ENCODE results near the gene PCP4. TPM values are rescaled to one million over a fixed set of nuclear protein-coding genes. Genes with fewer than 3 reads are reported as not detected.

The PCP4 gene
- total RNA-seq, 3 donors from 2014 or later, result 1.4 to 23.6 (median 3.9) TPM

- H3K4me1 ChIP-seq (ENCODE audit: low read depth), result no peaks in the 10 kb centered on the region
- H3K4me3 ChIP-seq, result no peak overlapping the region
- DNase-seq (no peak), ATAC-seq (no peak)
- H3K9me3 ChIP-seq, result no peaks in the 10 kb centered on the region
- intact Hi-C loops (cut with DNase I, micrococcal nuclease), result no loop called here
- TF ChIP-seq CTCF (IDR thresholded peaks at IDR 0.05), result no peak
- H3K36me3 ChIP-seq (ENCODE audit: low read depth), result no peaks in the 10 kb centered on the region
Observed at GRCh38 chr21:39852021-39852721, 15.1 kb upstream of the PCP4 start.

GRCh38 chr21:39852726-39853500, 14.3 kb upstream of the PCP4 start:
- no peak overlapping the region for H3K4me3 ChIP-seq
- no peak for DNase-seq
- TF ChIP-seq CTCF (IDR thresholded peaks at IDR 0.05), result no peak
- no peaks in the 10 kb centered on the region for H3K36me3 ChIP-seq (ENCODE audit: low read depth)
- no peak for ATAC-seq
- H3K9me3 ChIP-seq, result no peaks in the 10 kb centered on the region
- no peaks in the 10 kb centered on the region for H3K4me1 ChIP-seq (ENCODE audit: low read depth)
- intact Hi-C loops (cut with DNase I, micrococcal nuclease), result no loop called here

GRCh38 chr21:39854572-39854971, 12.7 kb upstream of the PCP4 start:
- no peak overlapping the region for H3K4me3 ChIP-seq
- DNase-seq (no peak), ATAC-seq (no peak)
- no peak for TF ChIP-seq CTCF (IDR thresholded peaks at IDR 0.05)
- no peaks in the 10 kb centered on the region for H3K36me3 ChIP-seq (ENCODE audit: low read depth)
- H3K9me3 ChIP-seq, result no peaks in the 10 kb centered on the region
- intact Hi-C loops (cut with DNase I, micrococcal nuclease), result no loop called here
- no peaks in the 10 kb centered on the region for H3K4me1 ChIP-seq (ENCODE audit: low read depth)

GRCh38 chr21:39855595-39855994, 11.6 kb upstream of the PCP4 start:
- intact Hi-C loops (cut with DNase I, micrococcal nuclease), result no loop called here
- H3K36me3 ChIP-seq (ENCODE audit: low read depth), result no peaks in the 10 kb centered on the region
- H3K4me3 ChIP-seq, result no peak overlapping the region
- no peak for DNase-seq
- ATAC-seq, result no peak
- no peak for TF ChIP-seq CTCF (IDR thresholded peaks at IDR 0.05)
- no peaks in the 10 kb centered on the region for H3K9me3 ChIP-seq
- H3K4me1 ChIP-seq (ENCODE audit: low read depth), result no peaks in the 10 kb centered on the region

GRCh38 chr21:39860600-39860999, 6.6 kb upstream of the PCP4 start:
- ATAC-seq (no peak), DNase-seq (no peak)
- Histone ChIP-seq H3K4me3 (no peak overlapping the region), H3K9me3 (no peaks in the 10 kb centered on the region), H3K4me1 (ENCODE audit: low read depth) (no peaks in the 10 kb centered on the region), H3K36me3 (ENCODE audit: low read depth) (no peaks in the 10 kb centered on the region)
- intact Hi-C loops (cut with DNase I, micrococcal nuclease), result no loop called here
- no peak for TF ChIP-seq CTCF (IDR thresholded peaks at IDR 0.05)

All from mucosa of descending colon (tissue), 3 donors.